Esophagus muscularis mucosa (tissue), 4 donors: Measurements from ENCODE around the gene PARP9.

Experiments
- EP300 ChIP-seq: sonication (generic); formaldehyde crosslinking; IDR thresholded peaks from one replicate; pipeline ENCODE4 v1.6.1; 2017; ENCODE audit warnings: antibody characterized with exemption
- POLR2A ChIP-seq: fragments of 450-650 bp; IDR thresholded peaks from one replicate; pipeline ENCODE4 v1.6.1; 2017; ENCODE audit warnings: antibody characterized with exemption, moderate library complexity, mild to moderate bottlenecking, low read depth
- TF ChIP-seq, protein P1 (sequence below), 3 experiments: fragments of 200-600 bp in 2 of 3; fragments of 450-650 bp in 1 of 3; sonication (generic) in 2 of 3; IDR thresholded peaks; one replicate each; pipeline ENCODE4 v1.5.1; 2017 to 2019; ENCODE audit warnings: antibody characterized with exemption in 3 of 3, mild to moderate bottlenecking in 2 of 3, moderate library complexity in 1 of 3

DNA sequence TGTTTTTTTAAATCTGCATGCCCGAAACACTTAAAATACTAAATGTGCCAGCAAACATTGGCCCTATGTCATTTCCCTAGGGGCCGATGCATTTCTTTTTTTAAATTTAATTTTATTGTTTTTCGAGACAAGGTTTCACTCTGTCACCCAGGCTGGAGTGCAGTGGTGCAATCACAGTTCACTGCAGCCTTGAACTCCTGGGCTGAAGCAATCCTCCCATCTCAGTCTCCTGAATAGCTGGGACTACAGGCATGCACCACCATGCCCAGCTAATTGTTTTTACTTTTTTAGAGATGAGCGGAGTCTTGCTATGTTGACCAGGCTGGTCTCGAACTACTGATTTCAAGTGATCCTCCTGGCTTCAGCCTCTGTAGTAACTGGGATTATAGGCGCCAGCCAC lies 5.5 kb downstream of the PARP9 start:
- TF ChIP-seq, protein P1, sequence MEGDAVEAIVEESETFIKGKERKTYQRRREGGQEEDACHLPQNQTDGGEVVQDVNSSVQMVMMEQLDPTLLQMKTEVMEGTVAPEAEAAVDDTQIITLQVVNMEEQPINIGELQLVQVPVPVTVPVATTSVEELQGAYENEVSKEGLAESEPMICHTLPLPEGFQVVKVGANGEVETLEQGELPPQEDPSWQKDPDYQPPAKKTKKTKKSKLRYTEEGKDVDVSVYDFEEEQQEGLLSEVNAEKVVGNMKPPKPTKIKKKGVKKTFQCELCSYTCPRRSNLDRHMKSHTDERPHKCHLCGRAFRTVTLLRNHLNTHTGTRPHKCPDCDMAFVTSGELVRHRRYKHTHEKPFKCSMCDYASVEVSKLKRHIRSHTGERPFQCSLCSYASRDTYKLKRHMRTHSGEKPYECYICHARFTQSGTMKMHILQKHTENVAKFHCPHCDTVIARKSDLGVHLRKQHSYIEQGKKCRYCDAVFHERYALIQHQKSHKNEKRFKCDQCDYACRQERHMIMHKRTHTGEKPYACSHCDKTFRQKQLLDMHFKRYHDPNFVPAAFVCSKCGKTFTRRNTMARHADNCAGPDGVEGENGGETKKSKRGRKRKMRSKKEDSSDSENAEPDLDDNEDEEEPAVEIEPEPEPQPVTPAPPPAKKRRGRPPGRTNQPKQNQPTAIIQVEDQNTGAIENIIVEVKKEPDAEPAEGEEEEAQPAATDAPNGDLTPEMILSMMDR (IDR thresholded peaks at IDR 0.05) = no peak
- TF ChIP-seq POLR2A (no peak), EP300 (no peak)
